Trophoblast cell (in vitro differentiated cells and primary cell): Measurements from ENCODE around the gene LMBR1L.

Experiments used
- DNase-seq, 2 donors: peaks; one replicate each; pipeline ENCODE4 v3.0.0-alpha.2; 2016
- H2AFZ ChIP-seq: 2 replicates; pipeline ENCODE4 v1.6.1; 2013; ENCODE audit warnings: low read length, moderate library complexity, mild to moderate bottlenecking; ENCODE audit not compliant: insufficient read depth, poor library complexity
- H2AK5ac ChIP-seq: 2 replicates; pipeline ENCODE4 v1.6.1; 2013; ENCODE audit warnings: mild to moderate bottlenecking, low read length
- H2BK120ac ChIP-seq: 2 replicates; pipeline ENCODE4 v1.6.1; 2013; ENCODE audit warnings: low read length, mild to moderate bottlenecking, moderate library complexity; ENCODE audit not compliant: insufficient read depth, poor library complexity
- H2BK12ac ChIP-seq: 2 replicates; pipeline ENCODE4 v1.6.1; 2013; ENCODE audit warnings: mild to moderate bottlenecking, low read length, moderate library complexity
- H2BK5ac ChIP-seq: 2 replicates; pipeline ENCODE4 v1.6.1; 2013; ENCODE audit warnings: low read length, low read depth, moderate library complexity, mild to moderate bottlenecking; ENCODE audit not compliant: poor library complexity
- H3K14ac ChIP-seq: 2 replicates; pipeline ENCODE4 v1.6.1; 2013; ENCODE audit warnings: mild to moderate bottlenecking, low read length
- H3K18ac ChIP-seq: 2 replicates; pipeline ENCODE4 v1.6.1; 2013; ENCODE audit warnings: mild to moderate bottlenecking, low read length
- H3K23ac ChIP-seq: 2 replicates; pipeline ENCODE4 v1.6.1; 2013; ENCODE audit warnings: low read length
- H3K27ac ChIP-seq: 2 replicates; pipeline ENCODE4 v1.5.1; 2013; ENCODE audit warnings: low read depth, mild to moderate bottlenecking, inconsistent platforms, low read length, moderate library complexity
- H3K27me3 ChIP-seq: 2 replicates; pipeline ENCODE4 v1.6.1; 2013; ENCODE audit warnings: inconsistent platforms, mild to moderate bottlenecking, low read length, moderate library complexity; ENCODE audit not compliant: insufficient read depth
- H3K36me3 ChIP-seq, 2 experiments: 1 replicate in 1 of 2; 2 replicates in 1 of 2; pipeline ENCODE4 v1.6.1; 2013; ENCODE audit warnings: low read length in 2 of 2, mild to moderate bottlenecking in 2 of 2, moderate library complexity in 1 of 2; ENCODE audit not compliant: insufficient read depth in 2 of 2, control insufficient read depth in 1 of 2
- H3K4ac ChIP-seq: 2 replicates; pipeline ENCODE4 v1.6.1; 2013; ENCODE audit warnings: low read depth, mild to moderate bottlenecking, low read length, moderate library complexity
- H3K4me1 ChIP-seq, 2 experiments: 1 replicate in 1 of 2; 2 replicates in 1 of 2; pipeline ENCODE4 v1.6.1; 2013; ENCODE audit warnings: low read length in 2 of 2, mild to moderate bottlenecking in 2 of 2, moderate library complexity in 1 of 2; ENCODE audit not compliant: insufficient read depth in 2 of 2, control insufficient read depth in 1 of 2
- H3K4me2 ChIP-seq: 2 replicates; pipeline ENCODE4 v1.6.1; 2013; ENCODE audit warnings: inconsistent platforms, mild to moderate bottlenecking, low read length, moderate library complexity
- H3K4me3 ChIP-seq: 2 replicates; pipeline ENCODE4 v1.5.1; 2013; ENCODE audit warnings: mild to moderate bottlenecking, low read depth, low read length, inconsistent platforms
- H3K79me1 ChIP-seq: one replicate; pipeline ENCODE4 v1.6.1; 2013; ENCODE audit warnings: low read length
- H3K79me2 ChIP-seq: 2 replicates; pipeline ENCODE4 v1.6.1; 2013; ENCODE audit warnings: low read length, mild to moderate bottlenecking; ENCODE audit not compliant: control insufficient read depth, insufficient read depth, poor library complexity
- H3K9ac ChIP-seq: 2 replicates; pipeline ENCODE4 v1.6.1; 2013; ENCODE audit warnings: mild to moderate bottlenecking, low read length
- H3K9me3 ChIP-seq: 2 replicates; pipeline ENCODE4 v1.6.1; 2013; ENCODE audit warnings: low read depth, mild to moderate bottlenecking, control low read depth, inconsistent platforms, low read length; ENCODE audit not compliant: insufficient read depth
- H4K12ac ChIP-seq: 2 replicates; pipeline ENCODE4 v1.6.1; 2013; ENCODE audit warnings: low read depth, mild to moderate bottlenecking, low read length, moderate library complexity
- H4K8ac ChIP-seq: 2 replicates; pipeline ENCODE4 v1.6.1; 2013; ENCODE audit warnings: low read depth, mild to moderate bottlenecking, low read length, moderate library complexity
- H4K91ac ChIP-seq: one replicate; pipeline ENCODE4 v1.6.1; 2013; ENCODE audit warnings: low read depth, mild to moderate bottlenecking, low read length, moderate library complexity
- WGBS: extraction: QIAGEN DNeasy Blood & Tissue Kit; methylation state at CpG from one replicate; pipeline ENCODE4 v1.1.7; 2013; ENCODE audit warnings: missing lambda C conversion rate; ENCODE audit not compliant: insufficient read length, insufficient coverage; ENCODE audit errors: extremely low coverage; 5-methylcytosine and 5-hydroxymethylcytosine counted together

Gene LMBR1L

GRCh38 chr12:49089821-49090773, 20.6 kb downstream of the LMBR1L start:
- peak overlapping the region; percentile 39 for H3K4me3 ChIP-seq
- no peak overlapping the region for H2AK5ac ChIP-seq
- peaks cover 12 to 29% of the 10 kb centered on the region in 2 experiments for H3K4me1 ChIP-seq
- peak overlapping the region; percentile 47 for H3K23ac ChIP-seq
- no peaks in the 10 kb centered on the region for H3K79me1 ChIP-seq
- no peak overlapping the region for H4K91ac ChIP-seq
- H3K4me2 ChIP-seq: peak overlapping the region; percentile 47
- no peak overlapping the region for H4K12ac ChIP-seq
- no peak overlapping the region for H3K9ac ChIP-seq
- H3K79me2 ChIP-seq: no peaks in the 10 kb centered on the region
- no peak overlapping the region for H2AFZ ChIP-seq
- no peak overlapping the region for H4K8ac ChIP-seq
- DNase-seq: peak; percentile 26 to 57
- no peak overlapping the region for H2BK5ac ChIP-seq
- H3K27ac ChIP-seq: no peak overlapping the region
- H2BK12ac ChIP-seq: no peak overlapping the region
- no peak overlapping the region for H3K4ac ChIP-seq
- no peak overlapping the region for H2BK120ac ChIP-seq
- peaks cover 6% of the 10 kb centered on the region for H3K9me3 ChIP-seq
- H3K18ac ChIP-seq: no peak overlapping the region
- peaks cover 65% of the 10 kb centered on the region for H3K27me3 ChIP-seq
- H3K14ac ChIP-seq: no peak overlapping the region
- H3K36me3 ChIP-seq: no peaks in the 10 kb centered on the region
- no CpG with 5 or more reads among the region's 88 CpGs for WGBS

GRCh38 chr12:49088932-49089330, 21.7 kb downstream of the LMBR1L start:
- H3K4me3 ChIP-seq: no peak overlapping the region
- no peak overlapping the region for H3K4me2 ChIP-seq
- H3K79me2 ChIP-seq: no peaks in the 10 kb centered on the region
- no peak overlapping the region for H4K12ac ChIP-seq
- H3K27ac ChIP-seq: no peak overlapping the region
- H2AFZ ChIP-seq: no peak overlapping the region
- no CpG with 5 or more reads among the region's 6 CpGs for WGBS
- H3K9me3 ChIP-seq: peaks cover 2% of the 10 kb centered on the region
- no peak overlapping the region for H2BK5ac ChIP-seq
- H3K14ac ChIP-seq: no peak overlapping the region
- no peak overlapping the region for H3K18ac ChIP-seq
- H3K23ac ChIP-seq: no peak overlapping the region
- H3K4ac ChIP-seq: no peak overlapping the region
- no peak for DNase-seq
- H3K4me1 ChIP-seq: peaks cover 8 to 24% of the 10 kb centered on the region in 2 experiments
- no peaks in the 10 kb centered on the region for H3K79me1 ChIP-seq
- H2AK5ac ChIP-seq: no peak overlapping the region
- H4K8ac ChIP-seq: no peak overlapping the region
- H3K27me3 ChIP-seq: peaks cover 53% of the 10 kb centered on the region
- no peaks in the 10 kb centered on the region for H3K36me3 ChIP-seq
- no peak overlapping the region for H3K9ac ChIP-seq
- H2BK120ac ChIP-seq: no peak overlapping the region
- H4K91ac ChIP-seq: no peak overlapping the region
- H2BK12ac ChIP-seq: no peak overlapping the region

- H2BK12ac ChIP-seq: no peak overlapping the region
- H3K14ac ChIP-seq: no peak overlapping the region
- H4K8ac ChIP-seq: no peak overlapping the region
- no peaks in the 10 kb centered on the region for H3K36me3 ChIP-seq
- H3K9me3 ChIP-seq: peaks cover 2% of the 10 kb centered on the region
- H2BK5ac ChIP-seq: no peak overlapping the region
- WGBS: no CpG with 5 or more reads among the region's 18 CpGs
- peaks cover 6 to 19% of the 10 kb centered on the region in 2 experiments for H3K4me1 ChIP-seq
- no peak overlapping the region for H3K18ac ChIP-seq
- no peak overlapping the region for H3K9ac ChIP-seq
- H3K79me2 ChIP-seq: no peaks in the 10 kb centered on the region
- no peak overlapping the region for H3K23ac ChIP-seq
- H4K12ac ChIP-seq: no peak overlapping the region
- no peak overlapping the region for H2AFZ ChIP-seq
- peak; percentile 80 to 88 for DNase-seq
- no peak overlapping the region for H3K27ac ChIP-seq
- no peak overlapping the region for H2AK5ac ChIP-seq
- H4K91ac ChIP-seq: no peak overlapping the region
- H3K4me3 ChIP-seq: no peak overlapping the region
- H3K4me2 ChIP-seq: peak overlapping the region; percentile 6
- no peak overlapping the region for H3K4ac ChIP-seq
- no peaks in the 10 kb centered on the region for H3K79me1 ChIP-seq
- peaks cover 48% of the 10 kb centered on the region for H3K27me3 ChIP-seq
- no peak overlapping the region for H2BK120ac ChIP-seq
Measured at GRCh38 chr12:49088150-49088931, 22.3 kb downstream of the LMBR1L start.

GRCh38 chr12:49086116-49086515, 24.5 kb downstream of the LMBR1L start:
- WGBS: no CpG with 5 or more reads among the region's 3 CpGs
- Histone ChIP-seq H3K4ac (no peak overlapping the region), H3K18ac (no peak overlapping the region), H3K23ac (no peak overlapping the region), H3K4me2 (no peak overlapping the region), H3K14ac (no peak overlapping the region), H4K8ac (no peak overlapping the region), H3K79me1 (no peaks in the 10 kb centered on the region), H3K4me3 (no peak overlapping the region), H3K9ac (no peak overlapping the region), H3K4me1 (peaks cover 0 to 7% of the 10 kb centered on the region in 2 experiments), H2BK120ac (no peak overlapping the region), H2BK12ac (no peak overlapping the region), H3K9me3 (peaks cover 2% of the 10 kb centered on the region), H4K91ac (no peak overlapping the region), H3K27me3 (peaks cover 28% of the 10 kb centered on the region), H2BK5ac (no peak overlapping the region), H3K36me3 (no peaks in the 10 kb centered on the region), H4K12ac (no peak overlapping the region), H3K79me2 (no peaks in the 10 kb centered on the region), H3K27ac (no peak overlapping the region), H2AFZ (no peak overlapping the region), H2AK5ac (no peak overlapping the region)
- no peak for DNase-seq
